Left ventricle myocardium inferior (tissue), 1 donor: ENCODE data around the gene MT1X. TPM values are rescaled to one million over a fixed set of nuclear protein-coding genes. Genes with fewer than 3 reads are reported as not detected.

Experiments
- DNase-seq: peaks from one replicate; pipeline ENCODE4 v3.0.0-alpha.2; 2020
- H3K27ac ChIP-seq: fragments of 200-600 bp; replicated peaks from 2 replicates; pipeline ENCODE4 v1.8.0; 2021
- H3K27me3 ChIP-seq: fragments of 200-600 bp; 2 replicates; pipeline ENCODE4 v1.8.0; 2021; ENCODE audit warnings: low read depth
- H3K36me3 ChIP-seq: fragments of 200-600 bp; 2 replicates; pipeline ENCODE4 v1.8.0; 2021
- H3K4me1 ChIP-seq: fragments of 200-600 bp; 2 replicates; pipeline ENCODE4 v1.8.0; 2021
- H3K4me3 ChIP-seq: fragments of 200-600 bp; 2 replicates; pipeline ENCODE4 v1.8.0; 2021; ENCODE audit warnings: mild to moderate bottlenecking, moderate library complexity
- H3K9me3 ChIP-seq: fragments of 200-600 bp; replicated peaks from 2 replicates; pipeline ENCODE4 v1.8.0; 2021
- intact Hi-C: fragments of 100-400 bp; cut with micrococcal nuclease; formaldehyde crosslinking; loops from one replicate; pipeline ENCODE4 v1.11.0; 2022
- total RNA-seq: library from RNA; stranded (reverse); fragmentation: NEBNext Ultra II Directional; extraction: Animal tissue kit (Norgen Biotek cat#: 25700); gene quantifications from one replicate; pipeline ENCODE4 v1.2.1, GENCODE V29; 2021
- TF ChIP-seq, protein P1 (sequence below): fragments of 200-600 bp; IDR thresholded peaks from 2 replicates; pipeline ENCODE4 v1.8.0; 2021; ENCODE audit warnings: antibody characterized with exemption, mild to moderate bottlenecking, borderline replicate concordance
- donor health status: DM: no; HTN: yes; CAD: no; lungs with severe emphysema.

The MT1X gene
- total RNA-seq, 1 donor from 2014 or later, result 91.8 TPM

DNA sequence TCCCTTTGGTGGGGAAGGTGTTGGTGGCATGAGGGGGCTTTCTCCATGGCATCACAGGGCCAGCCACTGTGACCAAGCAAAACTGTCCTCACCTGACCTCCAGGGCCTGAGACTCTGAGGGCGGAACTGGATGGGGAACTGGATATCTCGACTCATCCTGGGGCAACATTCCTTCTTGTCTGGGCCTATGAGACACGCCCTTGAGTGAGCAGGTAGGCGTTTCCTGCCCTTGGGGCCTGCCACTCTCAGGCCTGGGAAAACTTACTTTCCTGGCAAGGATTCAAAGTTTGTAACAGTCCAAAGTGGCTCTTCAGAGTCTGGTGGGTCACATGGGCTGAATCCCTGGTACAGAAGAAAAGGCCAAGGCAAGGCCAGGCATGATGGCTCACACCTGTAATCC lies 9.6 kb downstream of the MT1X start:
- no peaks in the 10 kb centered on the region for H3K27me3 ChIP-seq
- H3K4me3 ChIP-seq, result no peak overlapping the region
- intact Hi-C loops, result no loop called here
- TF ChIP-seq, protein P1, sequence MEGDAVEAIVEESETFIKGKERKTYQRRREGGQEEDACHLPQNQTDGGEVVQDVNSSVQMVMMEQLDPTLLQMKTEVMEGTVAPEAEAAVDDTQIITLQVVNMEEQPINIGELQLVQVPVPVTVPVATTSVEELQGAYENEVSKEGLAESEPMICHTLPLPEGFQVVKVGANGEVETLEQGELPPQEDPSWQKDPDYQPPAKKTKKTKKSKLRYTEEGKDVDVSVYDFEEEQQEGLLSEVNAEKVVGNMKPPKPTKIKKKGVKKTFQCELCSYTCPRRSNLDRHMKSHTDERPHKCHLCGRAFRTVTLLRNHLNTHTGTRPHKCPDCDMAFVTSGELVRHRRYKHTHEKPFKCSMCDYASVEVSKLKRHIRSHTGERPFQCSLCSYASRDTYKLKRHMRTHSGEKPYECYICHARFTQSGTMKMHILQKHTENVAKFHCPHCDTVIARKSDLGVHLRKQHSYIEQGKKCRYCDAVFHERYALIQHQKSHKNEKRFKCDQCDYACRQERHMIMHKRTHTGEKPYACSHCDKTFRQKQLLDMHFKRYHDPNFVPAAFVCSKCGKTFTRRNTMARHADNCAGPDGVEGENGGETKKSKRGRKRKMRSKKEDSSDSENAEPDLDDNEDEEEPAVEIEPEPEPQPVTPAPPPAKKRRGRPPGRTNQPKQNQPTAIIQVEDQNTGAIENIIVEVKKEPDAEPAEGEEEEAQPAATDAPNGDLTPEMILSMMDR, result no peak
- H3K4me1 ChIP-seq, result peaks cover 6% of the 10 kb centered on the region
- H3K36me3 ChIP-seq, result no peaks in the 10 kb centered on the region
- no peak for DNase-seq
- H3K27ac ChIP-seq, result peak overlapping the region; percentile 43
- H3K9me3 ChIP-seq, result peaks cover 2% of the 10 kb centered on the region

DNA sequence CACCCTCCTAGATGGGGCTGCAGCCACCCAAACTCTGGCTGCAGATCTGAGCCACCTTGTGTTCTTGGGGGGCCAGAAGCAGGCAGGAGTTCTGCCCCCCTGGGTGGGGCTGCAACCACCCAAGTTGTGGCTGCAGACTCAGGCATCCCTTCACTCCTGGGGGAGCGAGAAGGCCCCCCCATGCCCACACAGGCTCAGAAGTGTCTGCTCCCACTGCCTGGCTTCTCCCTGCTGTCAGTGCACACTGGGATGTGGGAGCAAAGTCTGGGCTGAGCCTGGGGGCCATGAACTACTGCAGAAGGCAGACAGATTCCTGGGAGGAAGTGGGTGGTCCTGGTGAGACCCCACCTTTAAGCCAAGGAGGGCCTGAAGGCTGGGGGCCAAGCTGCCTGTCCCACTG lies 13.0 kb downstream of the MT1X start:
- H3K36me3 ChIP-seq, result no peaks in the 10 kb centered on the region
- H3K4me1 ChIP-seq, result peaks cover 6% of the 10 kb centered on the region
- peaks cover 7% of the 10 kb centered on the region for H3K9me3 ChIP-seq
- intact Hi-C loops, result no loop called here
- H3K4me3 ChIP-seq, result no peak overlapping the region
- H3K27ac ChIP-seq, result no peak overlapping the region
- TF ChIP-seq, protein P1, result no peak
- no peak for DNase-seq
- no peaks in the 10 kb centered on the region for H3K27me3 ChIP-seq

DNA sequence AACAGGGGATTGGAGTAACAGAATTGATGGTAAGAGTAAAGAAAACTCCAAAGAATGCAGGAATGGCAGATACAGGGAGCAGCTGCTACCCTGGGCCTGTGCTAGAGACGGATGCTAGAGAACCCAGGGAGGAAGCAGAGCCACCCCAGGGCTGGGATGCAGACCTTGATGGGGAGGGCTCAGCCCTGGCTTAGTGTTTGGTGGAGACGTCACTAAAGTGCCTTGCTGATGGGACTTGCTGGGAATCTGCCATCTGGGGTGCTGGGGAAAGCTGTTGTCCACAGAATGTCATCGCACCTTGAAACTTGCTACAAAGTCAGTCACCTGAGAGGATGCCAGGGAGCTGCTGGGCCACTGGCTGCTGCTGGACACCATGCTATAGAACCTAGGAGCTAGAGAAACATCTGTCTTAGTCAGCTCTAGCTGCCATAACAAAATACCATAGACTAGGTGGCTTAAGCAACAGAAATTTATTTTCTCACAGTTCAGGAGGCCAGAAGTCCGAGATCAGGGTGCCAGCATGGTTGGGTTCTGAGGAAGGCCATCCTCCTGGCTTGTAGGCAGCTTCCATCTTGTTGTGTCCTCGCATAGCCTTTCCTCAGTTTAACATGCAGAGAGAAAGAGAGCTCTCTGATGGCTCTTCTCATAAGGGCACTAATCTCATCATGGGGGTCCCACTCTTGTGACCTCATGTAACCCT lies 15.3 kb downstream of the MT1X start:
- Histone ChIP-seq H3K4me1 (peaks cover 8% of the 10 kb centered on the region), H3K9me3 (peaks cover 7% of the 10 kb centered on the region), H3K4me3 (no peak overlapping the region), H3K27ac (no peak overlapping the region), H3K36me3 (no peaks in the 10 kb centered on the region), H3K27me3 (no peaks in the 10 kb centered on the region)
- intact Hi-C loops, result no loop called here
- no peak for DNase-seq
- TF ChIP-seq, protein P1, result no peak

DNA sequence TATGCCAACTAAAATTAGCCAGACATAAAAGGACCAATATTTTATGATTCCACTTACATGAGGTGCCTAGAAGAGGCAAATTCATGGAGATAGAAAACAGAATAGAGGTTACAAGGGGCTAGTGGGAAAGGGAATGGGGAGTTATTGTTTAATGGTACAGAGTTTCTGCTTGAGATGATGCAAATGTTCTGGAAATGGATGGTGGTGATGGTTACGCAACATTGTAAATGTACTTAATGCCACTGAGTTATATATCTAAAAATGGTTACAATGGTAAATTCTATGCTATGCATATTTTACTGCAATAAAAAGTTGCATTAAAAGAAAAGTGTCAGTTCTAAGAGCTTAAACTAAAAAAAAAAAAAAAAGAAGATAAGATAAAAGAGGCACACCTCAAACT lies 17.9 kb downstream of the MT1X start:
- TF ChIP-seq, protein P1, result no peak
- Histone ChIP-seq H3K27me3 (no peaks in the 10 kb centered on the region), H3K4me1 (peaks cover 8% of the 10 kb centered on the region), H3K4me3 (no peak overlapping the region), H3K27ac (no peak overlapping the region), H3K9me3 (peaks cover 7% of the 10 kb centered on the region), H3K36me3 (no peaks in the 10 kb centered on the region)
- intact Hi-C loops, result loop anchor here (5.0 kb wide), 2 partner anchors 98 to 188 kb away; no protein-coding TSS in a partner anchor
- no peak for DNase-seq

DNA sequence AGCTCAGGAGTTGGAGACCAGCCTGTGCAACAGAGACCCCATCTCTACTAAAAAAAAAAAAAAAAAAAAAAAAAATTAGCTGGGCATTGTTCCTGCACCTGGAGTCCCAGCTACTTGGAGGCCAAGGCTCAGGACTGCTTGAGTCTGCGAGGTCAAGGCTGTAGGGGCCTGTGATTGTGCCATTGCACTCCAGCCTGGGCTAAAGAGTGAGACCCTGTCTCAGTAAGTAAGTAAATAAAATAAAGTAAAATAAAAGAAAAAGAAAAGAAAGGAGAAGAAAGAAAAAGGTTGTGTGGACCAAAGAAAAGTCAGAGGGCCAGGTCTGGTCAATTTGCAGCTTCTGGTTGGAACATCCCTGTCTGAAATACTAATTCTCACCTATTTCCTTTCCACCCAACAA lies 18.4 kb downstream of the MT1X start:
- Histone ChIP-seq H3K9me3 (peaks cover 7% of the 10 kb centered on the region), H3K4me1 (peaks cover 8% of the 10 kb centered on the region), H3K27me3 (no peaks in the 10 kb centered on the region), H3K4me3 (no peak overlapping the region), H3K36me3 (no peaks in the 10 kb centered on the region), H3K27ac (no peak overlapping the region)
- no peak for DNase-seq
- intact Hi-C loops, result loop anchor here (5.0 kb wide), 2 partner anchors 98 to 188 kb away; no protein-coding TSS in a partner anchor
- TF ChIP-seq, protein P1, result no peak
